Progenitor cell of endocrine pancreas (in vitro differentiated cells): ENCODE measurements around the gene CLCA2. TPM values are rescaled to one million over a fixed set of nuclear protein-coding genes. Genes with fewer than 3 reads are reported as not detected.

ENCODE experiments used
- DNase-seq: peaks from one replicate; pipeline ENCODE4 v3.0.0; 2021; ENCODE audit warnings: low spot score; ENCODE audit not compliant: unreplicated experiment
- H3K27ac Mint-ChIP-seq: 2 replicates; pipeline ENCODE4 v1.8.0; 2021; ENCODE audit warnings: mild to moderate bottlenecking, moderate library complexity, mixed read lengths
- H3K27me3 Mint-ChIP-seq: 2 replicates; pipeline ENCODE4 v1.8.0; 2021; ENCODE audit warnings: mixed read lengths
- H3K36me3 Mint-ChIP-seq: 2 replicates; pipeline ENCODE4 v1.8.0; 2022; ENCODE audit warnings: mixed read lengths; ENCODE audit not compliant: insufficient read depth
- H3K4me1 Mint-ChIP-seq: 2 replicates; pipeline ENCODE4 v1.8.0; 2021; ENCODE audit warnings: low read depth, mixed read lengths
- H3K4me3 Mint-ChIP-seq: 2 replicates; pipeline ENCODE4 v1.8.0; 2021; ENCODE audit warnings: low read depth, mild to moderate bottlenecking, moderate library complexity, mixed read lengths
- H3K9me3 Mint-ChIP-seq: 2 replicates; pipeline ENCODE4 v1.8.0; 2021; ENCODE audit warnings: low read depth, mixed read lengths
- CTCF ChIP-seq: fragments of 200-600 bp; sonication (generic); IDR thresholded peaks from one replicate; pipeline ENCODE4 v1.5.0; 2021; ENCODE audit warnings: antibody characterized with exemption, mild to moderate bottlenecking; ENCODE audit not compliant: unreplicated experiment
- total RNA-seq: library from RNA; stranded (reverse); gene quantifications from 2 replicates; pipeline ENCODE4 v1.2.1, GENCODE V29; 2021

Gene CLCA2
- total RNA-seq, 1 donor from 2014 or later: not detected

- TF ChIP-seq CTCF: no peak
- H3K36me3 Mint-ChIP-seq: no peaks in the 10 kb centered on the region
- no peak overlapping the region for H3K27ac Mint-ChIP-seq
- H3K9me3 Mint-ChIP-seq: no peaks in the 10 kb centered on the region
- peaks cover 6% of the 10 kb centered on the region for H3K4me1 Mint-ChIP-seq
- DNase-seq: no peak
- H3K27me3 Mint-ChIP-seq: no peaks in the 10 kb centered on the region
- no peak overlapping the region for H3K4me3 Mint-ChIP-seq
These were observed 7.6 kb upstream of the CLCA2 start for GRCh38 chr1:86416343-86416742.

- Mint-ChIP-seq H3K36me3 (no peaks in the 10 kb centered on the region), H3K4me3 (no peak overlapping the region), H3K9me3 (no peaks in the 10 kb centered on the region), H3K4me1 (peaks cover 7% of the 10 kb centered on the region), H3K27me3 (no peaks in the 10 kb centered on the region), H3K27ac (no peak overlapping the region)
- no peak for DNase-seq
- TF ChIP-seq CTCF: peak; percentile 33
These were observed 4.6 kb upstream of the CLCA2 start for GRCh38 chr1:86419277-86419903.

- H3K4me1 Mint-ChIP-seq: peaks cover 7% of the 10 kb centered on the region
- no peaks in the 10 kb centered on the region for H3K9me3 Mint-ChIP-seq
- no peaks in the 10 kb centered on the region for H3K27me3 Mint-ChIP-seq
- no peak overlapping the region for H3K4me3 Mint-ChIP-seq
- no peak for TF ChIP-seq CTCF
- no peak for DNase-seq
- H3K27ac Mint-ChIP-seq: no peak overlapping the region
- no peaks in the 10 kb centered on the region for H3K36me3 Mint-ChIP-seq
These were observed 2.2 kb upstream of the CLCA2 start for GRCh38 chr1:86421601-86422280.

- no peak for TF ChIP-seq CTCF
- no peak overlapping the region for H3K27ac Mint-ChIP-seq
- no peak for DNase-seq
- no peaks in the 10 kb centered on the region for H3K27me3 Mint-ChIP-seq
- H3K4me3 Mint-ChIP-seq: no peak overlapping the region
- no peaks in the 10 kb centered on the region for H3K36me3 Mint-ChIP-seq
- no peaks in the 10 kb centered on the region for H3K9me3 Mint-ChIP-seq
- peaks cover 4% of the 10 kb centered on the region for H3K4me1 Mint-ChIP-seq
These were observed 498 bp upstream of the CLCA2 start for GRCh38 chr1:86423473-86423872.

- no peaks in the 10 kb centered on the region for H3K27me3 Mint-ChIP-seq
- DNase-seq: no peak
- H3K27ac Mint-ChIP-seq: no peak overlapping the region
- no peak for TF ChIP-seq CTCF
- peaks cover 2% of the 10 kb centered on the region for H3K4me1 Mint-ChIP-seq
- H3K36me3 Mint-ChIP-seq: no peaks in the 10 kb centered on the region
- no peaks in the 10 kb centered on the region for H3K9me3 Mint-ChIP-seq
- H3K4me3 Mint-ChIP-seq: no peak overlapping the region
These were observed 5.3 kb downstream of the CLCA2 start for GRCh38 chr1:86429122-86429725.
